ENCODE results near the gene NAV2.

The NAV2 gene

GRCh38 chr11:19805376-19805775 is 92.7 kb downstream of the NAV2 start:
- DNase-seq (ENCODE audit: extremely low read depth in 1 of 2, low read depth in 1 of 2): no peak

GRCh38 chr11:19805827-19806226 is 93.2 kb downstream of the NAV2 start:
- no peak for DNase-seq (ENCODE audit: extremely low read depth in 1 of 2, low read depth in 1 of 2)

- no peak for DNase-seq (ENCODE audit: extremely low read depth in 1 of 2, low read depth in 1 of 2)
Measured at GRCh38 chr11:19806251-19806650, 93.6 kb downstream of the NAV2 start.

GRCh38 chr11:19808076-19808911 is 95.7 kb downstream of the NAV2 start:
- no peak for DNase-seq (ENCODE audit: extremely low read depth in 1 of 2, low read depth in 1 of 2)

- DNase-seq (ENCODE audit: extremely low read depth in 1 of 2, low read depth in 1 of 2): no peak
Measured at GRCh38 chr11:19810852-19811251, 98.2 kb downstream of the NAV2 start.

GRCh38 chr11:19811380-19811779 is 98.7 kb downstream of the NAV2 start:
- no peak for DNase-seq (ENCODE audit: extremely low read depth in 1 of 2, low read depth in 1 of 2)

- no peak for DNase-seq (ENCODE audit: extremely low read depth in 1 of 2, low read depth in 1 of 2)
Measured at GRCh38 chr11:19812096-19812495, 99.5 kb downstream of the NAV2 start.

GRCh38 chr11:19812710-19813109 is 100.1 kb downstream of the NAV2 start:
- no peak for DNase-seq (ENCODE audit: extremely low read depth in 1 of 2, low read depth in 1 of 2)

GRCh38 chr11:19813158-19813879 is 100.7 kb downstream of the NAV2 start:
- no peak for DNase-seq (ENCODE audit: extremely low read depth in 1 of 2, low read depth in 1 of 2)

- no peak for DNase-seq (ENCODE audit: extremely low read depth in 1 of 2, low read depth in 1 of 2)
Measured at GRCh38 chr11:19814421-19814820, 101.8 kb downstream of the NAV2 start.

GRCh38 chr11:19816040-19816439 is 103.4 kb downstream of the NAV2 start:
- no peak for DNase-seq (ENCODE audit: extremely low read depth in 1 of 2, low read depth in 1 of 2)

- DNase-seq (ENCODE audit: extremely low read depth in 1 of 2, low read depth in 1 of 2): no peak
Measured at GRCh38 chr11:19816817-19817216, 104.2 kb downstream of the NAV2 start.

- DNase-seq (ENCODE audit: extremely low read depth in 1 of 2, low read depth in 1 of 2): no peak
Measured at GRCh38 chr11:19817265-19817851, 104.7 kb downstream of the NAV2 start.

- DNase-seq (ENCODE audit: extremely low read depth in 1 of 2, low read depth in 1 of 2): no peak
Measured at GRCh38 chr11:19817870-19818269, 105.2 kb downstream of the NAV2 start.

- DNase-seq (ENCODE audit: extremely low read depth in 1 of 2, low read depth in 1 of 2): no peak
Measured at GRCh38 chr11:19818619-19819018, 106.0 kb downstream of the NAV2 start.

GRCh38 chr11:19819148-19819547 is 106.5 kb downstream of the NAV2 start:
- DNase-seq (ENCODE audit: extremely low read depth in 1 of 2, low read depth in 1 of 2): no peak

- no peak for DNase-seq (ENCODE audit: extremely low read depth in 1 of 2, low read depth in 1 of 2)
Measured at GRCh38 chr11:19820100-19820499, 107.5 kb downstream of the NAV2 start.

GRCh38 chr11:19821412-19821875 is 108.8 kb downstream of the NAV2 start:
- DNase-seq (ENCODE audit: extremely low read depth in 1 of 2, low read depth in 1 of 2): no peak

- no peak for DNase-seq (ENCODE audit: extremely low read depth in 1 of 2, low read depth in 1 of 2)
Measured at GRCh38 chr11:19821993-19822392, 109.4 kb downstream of the NAV2 start.

- DNase-seq (ENCODE audit: extremely low read depth in 1 of 2, low read depth in 1 of 2): no peak
Measured at GRCh38 chr11:19822531-19822930, 109.9 kb downstream of the NAV2 start.

- DNase-seq (ENCODE audit: extremely low read depth in 1 of 2, low read depth in 1 of 2): no peak
Measured at GRCh38 chr11:19826606-19827005, 114.0 kb downstream of the NAV2 start.

All from stimulated activated CD8-positive, alpha-beta memory T cell treated with anti-CD3 and anti-CD28 coated beads, Interleukin-7, amount 100 ng/mL, for 48 hours (primary cell).